ENCODE results near the gene LGALS16.

DNA sequence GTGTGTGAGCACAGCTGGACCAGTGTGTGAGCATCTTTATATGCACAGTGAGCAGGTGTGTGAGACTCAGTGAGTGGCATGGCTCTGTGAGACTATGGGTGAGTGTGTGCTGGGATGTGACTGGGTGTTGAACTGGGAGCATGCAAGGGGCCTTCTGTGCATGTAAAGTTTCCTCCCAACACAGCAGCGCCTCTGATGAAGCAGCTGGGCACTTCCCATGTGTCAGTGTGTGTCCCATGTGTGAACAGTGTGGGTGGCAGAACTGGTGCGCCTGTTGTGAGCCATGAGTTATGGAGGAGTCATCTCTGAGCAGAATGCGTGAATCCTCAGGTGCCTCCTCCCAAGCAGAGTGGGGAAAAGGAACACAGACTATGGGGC is 24.1 kb downstream of the LGALS16 start:
- TF ChIP-seq, protein P1, sequence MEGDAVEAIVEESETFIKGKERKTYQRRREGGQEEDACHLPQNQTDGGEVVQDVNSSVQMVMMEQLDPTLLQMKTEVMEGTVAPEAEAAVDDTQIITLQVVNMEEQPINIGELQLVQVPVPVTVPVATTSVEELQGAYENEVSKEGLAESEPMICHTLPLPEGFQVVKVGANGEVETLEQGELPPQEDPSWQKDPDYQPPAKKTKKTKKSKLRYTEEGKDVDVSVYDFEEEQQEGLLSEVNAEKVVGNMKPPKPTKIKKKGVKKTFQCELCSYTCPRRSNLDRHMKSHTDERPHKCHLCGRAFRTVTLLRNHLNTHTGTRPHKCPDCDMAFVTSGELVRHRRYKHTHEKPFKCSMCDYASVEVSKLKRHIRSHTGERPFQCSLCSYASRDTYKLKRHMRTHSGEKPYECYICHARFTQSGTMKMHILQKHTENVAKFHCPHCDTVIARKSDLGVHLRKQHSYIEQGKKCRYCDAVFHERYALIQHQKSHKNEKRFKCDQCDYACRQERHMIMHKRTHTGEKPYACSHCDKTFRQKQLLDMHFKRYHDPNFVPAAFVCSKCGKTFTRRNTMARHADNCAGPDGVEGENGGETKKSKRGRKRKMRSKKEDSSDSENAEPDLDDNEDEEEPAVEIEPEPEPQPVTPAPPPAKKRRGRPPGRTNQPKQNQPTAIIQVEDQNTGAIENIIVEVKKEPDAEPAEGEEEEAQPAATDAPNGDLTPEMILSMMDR (conservative IDR thresholded peaks at IDR 0.05 in 1 of 2, IDR thresholded peaks at IDR 0.05 in 1 of 2; ENCODE audit: low read depth in 1 of 2, low read length in 2 of 2) = no peak
- TF ChIP-seq EZH2 (IDR thresholded peaks at IDR 0.05; ENCODE audit: low read length, missing control alignments) = no peak

Data from fibroblast of lung (primary cell).